ENCODE results near the gene PLEKHF1.

The PLEKHF1 gene

DNA sequence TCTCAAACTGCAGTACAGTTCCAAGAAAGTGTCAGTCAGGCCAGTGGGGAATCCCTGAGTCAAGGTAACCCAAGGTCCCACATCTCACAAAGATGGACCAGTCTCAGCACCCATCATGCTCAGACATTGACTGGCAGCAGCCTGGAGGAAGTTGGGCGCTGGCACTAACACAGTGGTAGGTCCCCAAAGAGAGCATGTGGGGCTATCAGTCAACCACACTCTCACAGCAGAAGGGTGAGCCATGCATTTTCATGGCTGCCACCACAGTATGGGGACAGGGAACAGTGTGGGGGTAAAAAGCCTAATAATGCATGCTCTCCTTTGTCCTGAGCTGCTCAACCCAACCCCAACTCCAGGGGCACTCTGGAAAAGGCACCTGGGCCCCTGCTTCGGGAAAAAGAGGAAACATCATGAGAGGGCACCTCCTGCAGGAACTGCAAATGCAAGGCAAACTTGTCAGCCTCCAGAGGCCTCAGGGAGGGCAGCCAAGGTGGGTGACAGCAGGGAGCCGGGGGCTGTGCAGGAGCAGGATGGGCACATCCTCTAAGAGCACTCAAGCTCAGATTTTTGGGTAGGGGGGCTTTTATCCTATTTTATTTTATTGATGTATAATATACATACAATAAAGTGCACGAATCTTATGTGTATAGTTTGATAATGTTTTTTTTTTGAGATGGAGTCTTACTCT lies 9.5 kb upstream of the PLEKHF1 start:
- H3K4me3 ChIP-seq (ENCODE audit: low read depth, low read length), result no peak overlapping the region
- TF ChIP-seq, protein P1, sequence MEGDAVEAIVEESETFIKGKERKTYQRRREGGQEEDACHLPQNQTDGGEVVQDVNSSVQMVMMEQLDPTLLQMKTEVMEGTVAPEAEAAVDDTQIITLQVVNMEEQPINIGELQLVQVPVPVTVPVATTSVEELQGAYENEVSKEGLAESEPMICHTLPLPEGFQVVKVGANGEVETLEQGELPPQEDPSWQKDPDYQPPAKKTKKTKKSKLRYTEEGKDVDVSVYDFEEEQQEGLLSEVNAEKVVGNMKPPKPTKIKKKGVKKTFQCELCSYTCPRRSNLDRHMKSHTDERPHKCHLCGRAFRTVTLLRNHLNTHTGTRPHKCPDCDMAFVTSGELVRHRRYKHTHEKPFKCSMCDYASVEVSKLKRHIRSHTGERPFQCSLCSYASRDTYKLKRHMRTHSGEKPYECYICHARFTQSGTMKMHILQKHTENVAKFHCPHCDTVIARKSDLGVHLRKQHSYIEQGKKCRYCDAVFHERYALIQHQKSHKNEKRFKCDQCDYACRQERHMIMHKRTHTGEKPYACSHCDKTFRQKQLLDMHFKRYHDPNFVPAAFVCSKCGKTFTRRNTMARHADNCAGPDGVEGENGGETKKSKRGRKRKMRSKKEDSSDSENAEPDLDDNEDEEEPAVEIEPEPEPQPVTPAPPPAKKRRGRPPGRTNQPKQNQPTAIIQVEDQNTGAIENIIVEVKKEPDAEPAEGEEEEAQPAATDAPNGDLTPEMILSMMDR (IDR thresholded peaks at IDR 0.05; ENCODE audit: control insufficient read depth, extremely low read depth, insufficient read depth), result no peak
- no peak for DNase-seq (ENCODE audit: low read depth)

DNA sequence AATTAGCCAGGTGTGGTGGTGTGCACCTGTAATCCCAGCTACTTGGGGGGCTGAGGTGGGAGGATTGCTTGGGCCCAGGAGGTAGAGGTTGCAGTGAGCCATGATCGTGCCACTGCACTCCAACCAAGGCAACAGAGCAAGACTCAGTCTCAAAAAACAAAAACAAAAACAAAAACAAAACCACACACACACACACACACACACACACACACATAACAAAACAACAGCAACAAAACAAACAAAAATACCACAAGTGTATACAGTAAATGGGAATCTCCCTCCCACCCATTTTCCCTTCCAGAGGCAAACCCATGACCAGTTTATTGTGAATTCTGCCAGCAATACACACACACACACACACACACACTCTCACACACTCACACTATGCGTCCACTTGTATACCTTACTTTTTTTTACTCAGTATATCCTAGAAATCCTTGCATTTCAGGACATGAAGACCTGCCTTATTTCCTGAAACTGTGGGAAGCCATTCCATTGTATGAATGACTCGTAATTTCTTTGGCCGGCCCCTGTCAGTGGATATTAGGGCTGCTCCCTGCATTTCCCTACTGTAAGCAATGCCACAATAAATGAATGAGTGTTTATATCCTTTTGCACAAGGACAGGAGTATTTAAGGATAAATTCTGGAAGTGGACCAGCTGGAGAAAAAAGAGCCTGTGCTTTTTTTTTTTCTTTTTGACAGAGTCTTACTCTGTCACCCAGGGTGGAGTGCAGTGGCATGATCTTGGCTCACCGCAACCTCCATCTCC lies 6.9 kb upstream of the PLEKHF1 start:
- H3K4me3 ChIP-seq (ENCODE audit: low read depth, low read length), result no peak overlapping the region
- no peak for DNase-seq (ENCODE audit: low read depth)
- TF ChIP-seq, protein P1 (IDR thresholded peaks at IDR 0.05; ENCODE audit: control insufficient read depth, extremely low read depth, insufficient read depth), result no peak

- TF ChIP-seq, protein P1 (IDR thresholded peaks at IDR 0.05; ENCODE audit: control insufficient read depth, extremely low read depth, insufficient read depth), result no peak
- no peak overlapping the region for H3K4me3 ChIP-seq (ENCODE audit: low read depth, low read length)
Observed at GRCh38 chr19:29660835-29661234, 4.4 kb upstream of the PLEKHF1 start.

GRCh38 chr19:29662278-29662603 lies 3.0 kb upstream of the PLEKHF1 start:
- H3K4me3 ChIP-seq (ENCODE audit: low read depth, low read length), result no peak overlapping the region
- no peak for DNase-seq (ENCODE audit: low read depth)
- TF ChIP-seq, protein P1 (IDR thresholded peaks at IDR 0.05; ENCODE audit: control insufficient read depth, extremely low read depth, insufficient read depth), result no peak

More at GRCh38 chr19:29660835-29661234, 4.4 kb upstream of the PLEKHF1 start:
- no peak for DNase-seq (ENCODE audit: low read depth)

GRCh38 chr19:29662604-29663404 lies 2.5 kb upstream of the PLEKHF1 start:
- H3K4me3 ChIP-seq (ENCODE audit: low read depth, low read length), result no peak overlapping the region
- TF ChIP-seq, protein P1 (IDR thresholded peaks at IDR 0.05; ENCODE audit: control insufficient read depth, extremely low read depth, insufficient read depth), result no peak
- peak; percentile 58 for DNase-seq (ENCODE audit: low read depth)

DNA sequence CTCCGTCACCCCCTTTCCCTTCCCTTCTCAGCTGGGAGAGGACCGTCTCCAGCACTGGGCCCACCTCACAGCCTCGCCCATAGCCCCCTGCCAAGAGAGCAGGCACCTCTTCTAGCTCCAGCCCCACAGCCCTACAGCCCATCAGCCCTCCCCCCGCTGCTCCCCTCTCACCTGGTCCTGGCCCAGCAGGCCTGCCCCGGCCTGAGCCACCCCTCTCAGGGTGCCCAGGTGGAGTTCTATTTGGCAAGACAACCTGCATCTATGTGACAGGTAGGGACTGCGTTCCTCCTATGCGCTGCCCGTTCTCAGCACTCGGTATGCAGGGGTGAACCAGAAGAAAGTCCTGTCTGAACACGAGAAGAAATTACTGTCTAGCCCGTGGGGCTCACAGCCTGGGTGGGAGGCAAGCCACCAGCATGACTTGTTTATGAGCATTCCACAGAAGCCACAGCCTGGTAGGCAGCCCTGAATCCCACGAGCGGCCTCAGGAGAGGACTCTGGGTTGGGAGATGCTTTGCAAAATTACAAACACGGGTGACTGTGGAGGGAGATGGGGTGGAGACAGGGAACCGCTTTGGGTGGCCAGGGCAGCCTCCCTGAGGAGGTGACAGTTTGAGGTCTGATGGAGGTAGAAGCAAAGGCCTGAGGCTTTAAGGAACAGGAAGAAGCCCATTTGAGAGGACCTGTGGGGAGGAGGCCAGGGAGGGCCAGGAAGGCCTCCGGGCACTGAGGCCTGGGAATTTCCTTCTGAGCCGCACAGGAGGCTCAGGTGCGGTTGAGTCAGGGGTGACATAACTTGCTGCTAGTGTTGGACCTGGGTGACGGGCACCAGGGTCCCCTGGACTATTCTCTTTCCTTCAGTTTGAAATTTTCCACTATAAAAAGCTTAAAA lies 1.2 kb upstream of the PLEKHF1 start:
- no peak overlapping the region for H3K4me3 ChIP-seq (ENCODE audit: low read depth, low read length)
- TF ChIP-seq, protein P1 (IDR thresholded peaks at IDR 0.05; ENCODE audit: control insufficient read depth, extremely low read depth, insufficient read depth), result no peak
- DNase-seq (ENCODE audit: low read depth), result no peak
